ENCODE measurements around the gene P2RY8.

GRCh38 chrX:1427756-1428155 lies 109.2 kb downstream of the P2RY8 start:
- no peak for TF ChIP-seq REST (IDR thresholded peaks at IDR 0.05; ENCODE audit: insufficient replicate concordance, low read depth)
- no peak for TF ChIP-seq CTCF (IDR thresholded peaks at IDR 0.05; ENCODE audit: insufficient read depth, low read length)
- no peak for TF ChIP-seq POLR2AphosphoS5 (IDR thresholded peaks at IDR 0.05; ENCODE audit: low read depth)
- no peak for TF ChIP-seq GABPA (IDR thresholded peaks at IDR 0.05; ENCODE audit: low read depth)
- no peak for TF ChIP-seq SPI1 (IDR thresholded peaks at IDR 0.05; ENCODE audit: borderline replicate concordance, low read depth)
